ENCODE results near the gene TTYH3.

GRCh38 chr7:2613098-2613930, 18.5 kb upstream of the TTYH3 start:
- TF ChIP-seq CTCF (IDR thresholded peaks at IDR 0.05; ENCODE audit: poor library complexity) (no peak), EZH2phosphoT487 (IDR thresholded peaks at IDR 0.05; ENCODE audit: low read depth, severe bottlenecking, unreplicated experiment) (no peak), EZH2 (IDR thresholded peaks at IDR 0.05; ENCODE audit: borderline replicate concordance) (no peak)

Measured in hepatocyte (in vitro differentiated cells).